Thyroid gland (tissue), 4 donors: Measurements from ENCODE around the gene PPP4R3B. TPM values are rescaled to one million over a fixed set of nuclear protein-coding genes. Genes with fewer than 3 reads are reported as not detected.
"Not testable (repeated sequence)": the region's sequence is repeated elsewhere in the genome, so short reads cannot be mapped to it uniquely, and the experiment has no call there.

Experiments
- DNase-seq, 2 donors: peaks; one replicate each; pipeline ENCODE4 v3.0.0-alpha.2; 2019
- H3K27ac ChIP-seq, 3 donors: fragments of 200-600 bp; sonication (generic); 1 replicate in 2 of 3; 2 replicates in 1 of 3; pipeline ENCODE4 v1.5.1; 2016 to 2019; ENCODE audit warnings: mild to moderate bottlenecking in 1 of 3, moderate library complexity in 1 of 3
- H3K27me3 ChIP-seq: fragments of 200-600 bp; sonication (generic); one replicate; pipeline ENCODE4 v1.5.1; 2019
- H3K36me3 ChIP-seq, 2 donors: fragments of 200-600 bp; sonication (generic); one replicate each; pipeline ENCODE4 v1.5.1; 2016 to 2019
- H3K4me1 ChIP-seq, 2 donors: fragments of 200-600 bp; sonication (generic); one replicate each; pipeline ENCODE4 v1.5.1; 2017 to 2019
- H3K4me3 ChIP-seq, 3 donors: fragments of 200-600 bp; sonication (generic); replicated peaks in 1 of 3; 1 replicate in 2 of 3; 2 replicates in 1 of 3; pipeline ENCODE4 v1.5.1; 2016; ENCODE audit warnings: mild to moderate bottlenecking in 1 of 3
- H3K9me3 ChIP-seq: fragments of 200-600 bp; sonication (generic); one replicate; pipeline ENCODE4 v1.5.1; 2017
- CTCF ChIP-seq, 6 experiments: fragments of 200-600 bp in 3 of 6; fragments of 450-650 bp in 3 of 6; sonication (generic) in 3 of 6; IDR thresholded peaks; one replicate each; pipeline ENCODE4 v1.5.1; 2016 to 2019; ENCODE audit warnings: antibody characterized with exemption in 6 of 6, mild to moderate bottlenecking in 2 of 6, inconsistent platforms in 1 of 6, moderate library complexity in 1 of 6
- POLR2A ChIP-seq, 2 donors: fragments of 450-650 bp; IDR thresholded peaks; one replicate each; pipeline ENCODE4 v1.6.1; 2017; ENCODE audit warnings: antibody characterized with exemption in 2 of 2, mild to moderate bottlenecking in 2 of 2, moderate library complexity in 1 of 2
- WGBS, 2 donors: methylation state at CpG; one replicate each; pipeline ENCODE4 v1.1.5; 2017; 5-methylcytosine and 5-hydroxymethylcytosine counted together
- intact Hi-C: fragments of 100-400 bp; cut with DNase I; formaldehyde crosslinking; loops from one replicate; pipeline ENCODE4 v1.15.1; 2023
- total RNA-seq, 4 donors: library from RNA; depleted of rRNA; stranded (reverse); fragments of >200 nt; gene quantifications; one replicate each; pipeline ENCODE4 v1.2.3, GENCODE V29; 2016

Gene PPP4R3B
- total RNA-seq, 4 donors from 2014 or later: 76.2 to 88.0 (median 82.6) TPM

- H3K27ac ChIP-seq: peak overlapping the region; percentile 55 to 84 (median 57)
- H3K36me3 ChIP-seq: peaks cover 13 to 17% of the 10 kb centered on the region in 2 donors
- DNase-seq: no peak
These were observed 61.4 kb downstream of the PPP4R3B start for GRCh38 chr2:55555977-55556376.

GRCh38 chr2:55553321-55553720 lies 64.1 kb downstream of the PPP4R3B start:
- peak overlapping the region in 1 of 3 donors; percentile 1 for H3K27ac ChIP-seq
- no peak for TF ChIP-seq POLR2A (IDR thresholded peaks at IDR 0.05)
- no peak for TF ChIP-seq CTCF (IDR thresholded peaks at IDR 0.05)
- intact Hi-C loops: no loop called here
- H3K9me3 ChIP-seq: no peaks in the 10 kb centered on the region
- no peak for DNase-seq
- H3K4me1 ChIP-seq: peaks cover 8 to 16% of the 10 kb centered on the region in 2 donors
- H3K36me3 ChIP-seq: peaks cover 5% of the 10 kb centered on the region in 2 donors
- 96 to 97% methylated on average over 3 of the region's 3 CpGs for WGBS, 2 donors
- no peak overlapping the region for H3K4me3 ChIP-seq
- no peaks in the 10 kb centered on the region for H3K27me3 ChIP-seq

More at GRCh38 chr2:55555977-55556376, 61.4 kb downstream of the PPP4R3B start:
- TF ChIP-seq POLR2A (IDR thresholded peaks at IDR 0.05) (no peak), CTCF (IDR thresholded peaks at IDR 0.05) (no peak)
- Histone ChIP-seq H3K4me3 (no peak overlapping the region), H3K27me3 (no peaks in the 10 kb centered on the region), H3K9me3 (no peaks in the 10 kb centered on the region), H3K4me1 (peaks cover 8 to 16% of the 10 kb centered on the region in 2 donors)
- intact Hi-C loops: no loop called here

- intact Hi-C loops: no loop called here
- peaks cover 7 to 12% of the 10 kb centered on the region in 2 donors for H3K36me3 ChIP-seq
These were observed 66.9 kb downstream of the PPP4R3B start for GRCh38 chr2:55550368-55551102.

GRCh38 chr2:55547679-55548078 lies 69.7 kb downstream of the PPP4R3B start:
- H3K4me3 ChIP-seq, H3K4me1 ChIP-seq, H3K27ac ChIP-seq, DNase-seq, H3K9me3 ChIP-seq, intact Hi-C loops, H3K27me3 ChIP-seq: not testable (repeated sequence)
- peaks cover 16 to 20% of the 10 kb centered on the region in 2 donors for H3K36me3 ChIP-seq
- 97 to 99% methylated on average over 8 of the region's 8 CpGs for WGBS, 2 donors

More at GRCh38 chr2:55550368-55551102, 66.9 kb downstream of the PPP4R3B start:
- Histone ChIP-seq H3K4me1 (peaks cover 0 to 3% of the 10 kb centered on the region in 2 donors), H3K4me3 (no peak overlapping the region), H3K27me3 (no peaks in the 10 kb centered on the region), H3K9me3 (no peaks in the 10 kb centered on the region), H3K27ac (no peak overlapping the region)
- 82 to 84% methylated on average over 4 of the region's 4 CpGs for WGBS, 2 donors
- DNase-seq: no peak
- no peak for TF ChIP-seq CTCF (IDR thresholded peaks at IDR 0.05)
- TF ChIP-seq POLR2A (IDR thresholded peaks at IDR 0.05): no peak

GRCh38 chr2:55547001-55547400 lies 70.4 kb downstream of the PPP4R3B start:
- no peaks in the 10 kb centered on the region for H3K9me3 ChIP-seq
- H3K4me1 ChIP-seq: no peaks in the 10 kb centered on the region
- no peak overlapping the region for H3K27ac ChIP-seq
- TF ChIP-seq POLR2A (IDR thresholded peaks at IDR 0.05) (no peak), CTCF (IDR thresholded peaks at IDR 0.05) (no peak)
- 86 to 88% methylated on average over 1 of the region's 1 CpG for whole genome bisulfite sequencing, 2 donors
- no peaks in the 10 kb centered on the region for H3K27me3 ChIP-seq
- intact Hi-C loops: no loop called here
- H3K4me3 ChIP-seq: no peak overlapping the region
- DNase-seq: no peak
- H3K36me3 ChIP-seq: peaks cover 16 to 20% of the 10 kb centered on the region in 2 donors
